Measurements from ENCODE around the gene DUSP8.

The DUSP8 gene

DNA sequence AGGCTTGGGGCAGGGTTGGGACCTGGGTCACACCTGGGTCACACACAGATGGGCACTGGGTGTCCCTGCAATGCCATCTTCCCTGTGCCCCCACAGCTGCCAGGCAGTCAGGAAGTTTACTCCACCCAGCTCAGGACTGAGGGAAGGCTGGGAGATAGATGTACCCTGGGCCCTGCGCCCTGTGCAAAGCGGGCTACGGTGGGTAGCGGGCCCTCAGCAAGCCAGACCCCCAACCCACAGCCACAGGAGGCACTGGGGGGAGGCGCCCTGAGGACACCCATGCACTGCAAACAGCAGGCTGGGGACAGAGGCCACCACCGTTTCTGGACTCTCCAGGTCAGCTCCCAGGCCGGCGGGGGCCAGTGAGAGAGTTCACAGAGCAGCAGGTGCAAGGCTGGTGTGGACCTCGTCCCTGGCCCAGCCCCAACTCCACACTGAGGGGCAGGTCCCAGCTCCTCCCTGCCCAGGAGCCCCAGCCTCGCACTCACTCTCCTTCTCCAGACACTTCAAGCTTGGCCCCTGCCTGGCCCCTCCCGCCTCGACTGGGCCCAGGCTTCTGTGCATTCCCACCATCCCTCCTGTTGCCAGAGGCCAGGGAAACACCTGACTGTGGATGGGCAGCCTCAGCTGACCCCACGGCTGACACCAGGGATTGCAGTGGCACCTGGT, 4.9 kb downstream of the DUSP8 start:
- no peaks in the 10 kb centered on the region; the same call in 1 of the 2 replicates for H3K36me3 ChIP-seq
- no peak for TF ChIP-seq Cebpa-rat (IDR thresholded peaks at IDR 0.05)
- H3K27ac ChIP-seq = no peak overlapping the region
- no peak overlapping the region for H3K9ac ChIP-seq
- H3K4me3 ChIP-seq = no peak overlapping the region
- peaks cover 72% of the 10 kb centered on the region for H3K27me3 ChIP-seq
- peaks cover 46% of the 10 kb centered on the region for H3K4me1 ChIP-seq
- no peak overlapping the region for H3K4me2 ChIP-seq
- H4K20me1 ChIP-seq = peaks cover 92% of the 10 kb centered on the region
- no peaks in the 10 kb centered on the region for H3K9me3 ChIP-seq

DNA sequence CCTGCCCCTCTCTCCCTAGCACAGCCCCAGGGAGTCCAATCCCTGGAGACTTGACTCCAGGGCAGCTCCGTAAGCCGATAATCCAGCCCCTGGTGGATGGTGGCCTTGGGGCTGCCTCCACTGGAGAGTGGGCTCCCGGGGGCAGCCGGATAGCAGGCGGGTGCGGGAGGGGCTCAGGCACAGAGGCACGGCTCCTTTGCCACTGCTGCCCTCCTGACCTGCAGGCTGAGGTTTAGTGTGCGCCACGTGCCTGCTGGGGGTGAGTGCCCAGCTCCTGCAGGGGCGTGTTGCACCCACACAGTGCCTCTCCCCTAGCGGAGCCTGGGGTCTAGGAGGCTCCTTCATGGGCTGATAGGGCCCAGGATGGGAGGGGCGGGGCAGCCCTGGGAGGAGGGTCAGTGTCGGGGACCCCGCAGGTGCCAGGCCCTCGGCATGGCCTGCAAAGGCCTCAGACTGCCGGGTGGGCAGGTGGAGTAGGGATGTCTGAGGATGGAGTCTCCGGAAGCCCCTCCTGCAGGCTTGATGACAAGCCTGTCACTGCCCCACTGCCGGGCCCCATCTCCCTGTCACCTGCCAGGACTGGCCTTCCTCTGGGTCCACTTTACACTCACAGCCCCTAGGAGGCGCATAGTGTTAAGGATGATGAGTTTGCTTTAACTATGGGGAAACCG, 5.6 kb downstream of the DUSP8 start:
- no peak for TF ChIP-seq Cebpa-rat (IDR thresholded peaks at IDR 0.05)
- Histone ChIP-seq H4K20me1 (peaks cover 98% of the 10 kb centered on the region), H3K4me3 (no peak overlapping the region), H3K4me2 (no peak overlapping the region), H3K9ac (no peak overlapping the region), H3K4me1 (peaks cover 46% of the 10 kb centered on the region), H3K27ac (no peak overlapping the region), H3K9me3 (no peaks in the 10 kb centered on the region), H3K36me3 (no peaks in the 10 kb centered on the region; the same call in 1 of the 2 replicates), H3K27me3 (peaks cover 66% of the 10 kb centered on the region)

DNA sequence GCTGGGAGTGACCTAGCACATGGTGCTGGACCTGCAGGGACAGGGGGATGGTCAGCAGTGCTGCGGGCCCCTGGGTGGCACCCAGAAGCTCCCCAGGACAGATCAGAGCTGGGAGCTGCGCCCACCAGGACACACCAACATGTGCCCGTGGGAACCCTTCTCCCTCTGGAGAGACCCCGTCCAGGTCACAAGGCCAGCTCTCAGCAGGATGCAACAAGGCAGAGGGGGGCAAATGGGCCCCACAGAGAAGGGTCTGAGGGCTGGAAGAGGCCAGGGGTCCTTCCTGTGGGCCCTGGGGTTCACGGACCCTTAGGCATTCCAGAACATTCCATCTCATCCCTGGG, 6.2 kb downstream of the DUSP8 start:
- no peak overlapping the region for H3K4me2 ChIP-seq

DNA sequence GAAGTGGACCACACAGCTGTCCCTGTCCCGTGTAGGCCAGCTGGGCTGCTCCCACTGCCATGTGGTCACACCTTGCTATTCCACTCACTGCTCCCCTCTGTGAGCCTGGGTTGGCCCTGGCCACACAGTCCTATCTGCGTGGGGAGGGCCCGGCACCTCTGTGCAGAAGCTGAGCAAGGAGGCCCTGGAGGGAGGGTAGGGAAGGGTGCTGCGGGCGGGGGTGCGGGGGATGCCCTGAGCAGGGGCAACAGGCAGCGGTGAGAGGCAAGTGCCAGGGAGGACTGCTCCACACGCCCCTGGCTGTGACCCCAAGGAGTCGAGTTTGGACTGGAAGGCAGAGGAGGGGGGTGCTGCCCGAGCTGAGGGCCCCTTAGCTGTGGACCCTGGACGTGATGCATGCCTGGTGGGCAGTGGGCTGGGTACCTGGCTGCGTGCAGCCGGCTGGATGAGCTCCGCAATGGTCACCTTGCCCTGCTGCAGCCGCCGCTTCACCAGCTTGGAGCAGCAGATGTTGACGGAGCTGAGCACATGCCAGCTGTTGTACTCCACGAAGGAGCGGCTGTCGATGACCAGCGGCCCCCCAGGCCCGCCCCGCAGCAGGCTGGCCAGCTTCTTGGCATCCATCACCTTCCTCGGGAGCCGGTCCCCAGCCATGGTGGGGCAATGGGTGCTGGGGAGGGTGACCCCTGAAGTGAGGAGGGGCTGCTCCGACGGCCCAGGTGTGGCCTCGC, 6.7 kb downstream of the DUSP8 start:
- Histone ChIP-seq H3K9ac (no peak overlapping the region), H3K4me2 (peak overlapping the region; percentile 36; the same call in 1 of the 2 replicates)

More for the DNA sequence above, 6.2 kb downstream of the DUSP8 start:
- no peak for TF ChIP-seq Cebpa-rat (IDR thresholded peaks at IDR 0.05)
- Histone ChIP-seq H3K4me1 (peaks cover 39% of the 10 kb centered on the region), H3K4me3 (no peak overlapping the region), H3K27ac (no peak overlapping the region), H3K9ac (no peak overlapping the region), H3K36me3 (no peaks in the 10 kb centered on the region; the same call in 1 of the 2 replicates), H3K9me3 (no peaks in the 10 kb centered on the region), H3K27me3 (peaks cover 59% of the 10 kb centered on the region), H4K20me1 (peaks cover 98% of the 10 kb centered on the region)

DNA sequence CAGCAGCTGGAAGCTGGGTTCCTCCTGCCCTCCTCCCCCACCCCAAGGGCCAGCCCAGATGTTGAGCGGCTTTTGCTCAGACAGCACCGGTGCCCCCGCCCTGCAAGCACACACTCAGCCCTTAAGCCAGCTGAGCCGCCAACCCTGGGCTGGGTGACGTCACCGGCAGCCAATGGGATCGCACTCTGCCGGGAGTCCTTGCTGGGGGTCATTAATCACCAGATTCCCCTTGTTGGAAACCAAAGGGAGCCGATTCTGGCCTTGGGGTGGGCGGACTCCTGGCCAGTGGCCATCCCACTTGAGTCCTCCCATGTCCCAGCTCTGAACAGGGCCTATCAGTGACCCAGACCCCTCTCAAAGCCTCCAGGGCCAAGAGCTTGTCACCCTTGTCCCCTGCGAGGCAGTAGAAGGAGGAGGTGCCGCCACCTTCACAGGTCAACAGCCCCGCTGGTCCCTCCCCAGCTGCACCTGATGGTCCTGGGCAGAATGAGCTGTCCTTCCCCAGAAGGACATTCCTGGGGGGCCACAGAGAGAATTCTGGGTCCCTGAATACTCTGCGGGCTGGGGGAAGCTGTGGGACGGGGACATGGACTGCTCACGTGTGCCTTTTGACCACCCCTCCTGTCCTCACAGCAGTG, 7.4 kb downstream of the DUSP8 start:
- TF ChIP-seq Cebpa-rat (IDR thresholded peaks at IDR 0.05) = no peak
- H4K20me1 ChIP-seq = peaks cover 98% of the 10 kb centered on the region
- H3K27me3 ChIP-seq = peaks cover 47% of the 10 kb centered on the region
- H3K9ac ChIP-seq = no peak overlapping the region
- peak overlapping the region; percentile 36; the same call in 1 of the 2 replicates for H3K4me2 ChIP-seq
- peaks cover 31% of the 10 kb centered on the region; the same call in 1 of the 2 replicates for H3K4me1 ChIP-seq
- H3K36me3 ChIP-seq = no peaks in the 10 kb centered on the region; the same call in 1 of the 2 replicates
- no peaks in the 10 kb centered on the region for H3K9me3 ChIP-seq
- H3K4me3 ChIP-seq = no peak overlapping the region
- H3K27ac ChIP-seq = no peak overlapping the region

More for the DNA sequence above, 6.7 kb downstream of the DUSP8 start:
- H3K36me3 ChIP-seq = no peaks in the 10 kb centered on the region; the same call in 1 of the 2 replicates
- H4K20me1 ChIP-seq = peaks cover 98% of the 10 kb centered on the region
- H3K4me1 ChIP-seq = peaks cover 34% of the 10 kb centered on the region; the same call in 1 of the 2 replicates
- TF ChIP-seq Cebpa-rat (IDR thresholded peaks at IDR 0.05) = no peak
- H3K27me3 ChIP-seq = peaks cover 54% of the 10 kb centered on the region
- no peaks in the 10 kb centered on the region for H3K9me3 ChIP-seq
- no peak overlapping the region for H3K4me3 ChIP-seq
- no peak overlapping the region for H3K27ac ChIP-seq

DNA sequence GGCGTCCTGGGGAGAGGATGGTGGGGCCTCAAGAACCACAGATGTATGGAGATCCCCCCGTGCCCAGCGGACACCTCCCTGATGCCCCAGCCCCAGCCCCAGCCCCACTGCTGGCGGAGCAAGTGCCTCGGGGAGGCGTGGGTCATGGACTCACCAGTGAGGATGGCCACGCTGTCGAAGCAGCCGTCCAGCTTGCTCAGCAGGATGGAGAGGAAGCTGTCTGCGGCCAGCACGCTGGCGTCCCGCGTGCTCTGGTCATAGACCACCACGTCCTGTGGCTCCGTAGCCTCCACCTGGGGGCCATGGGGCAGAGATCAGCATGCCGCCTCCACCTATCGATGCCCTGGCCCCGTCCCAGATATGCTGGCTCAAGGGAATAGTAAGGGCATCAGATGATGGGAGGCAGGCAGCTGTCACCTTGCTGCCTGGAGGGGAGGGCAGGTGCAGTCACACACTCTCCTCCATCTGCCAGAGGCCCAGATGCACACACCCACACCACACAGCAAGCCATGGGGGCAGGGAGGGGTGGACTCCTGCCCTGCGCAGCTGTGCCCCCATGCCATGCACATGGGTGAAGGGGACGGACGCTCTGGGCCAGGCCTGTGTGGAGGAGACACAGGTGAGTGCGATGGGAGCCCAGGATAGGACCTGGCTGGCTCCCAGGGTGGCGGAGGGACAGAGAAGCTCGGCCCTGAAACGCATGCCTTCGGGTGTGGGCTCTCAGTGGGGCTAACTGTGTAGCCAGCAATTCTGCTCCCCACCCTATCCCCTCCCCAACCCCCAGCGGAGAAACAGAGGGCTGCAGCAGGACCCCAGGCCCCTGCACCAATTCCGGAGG, 8.2 kb downstream of the DUSP8 start:
- TF ChIP-seq Cebpa-rat (IDR thresholded peaks at IDR 0.05) = no peak
- Histone ChIP-seq H3K4me2 (peak overlapping the region; percentile 36; the same call in 1 of the 2 replicates), H3K9ac (no peak overlapping the region), H3K4me3 (no peak overlapping the region), H4K20me1 (peaks cover 98% of the 10 kb centered on the region), H3K27me3 (peaks cover 45% of the 10 kb centered on the region), H3K27ac (no peak overlapping the region), H3K4me1 (peaks cover 24% of the 10 kb centered on the region; the same call in 1 of the 2 replicates), H3K9me3 (no peaks in the 10 kb centered on the region), H3K36me3 (no peaks in the 10 kb centered on the region; the same call in 1 of the 2 replicates)

DNA sequence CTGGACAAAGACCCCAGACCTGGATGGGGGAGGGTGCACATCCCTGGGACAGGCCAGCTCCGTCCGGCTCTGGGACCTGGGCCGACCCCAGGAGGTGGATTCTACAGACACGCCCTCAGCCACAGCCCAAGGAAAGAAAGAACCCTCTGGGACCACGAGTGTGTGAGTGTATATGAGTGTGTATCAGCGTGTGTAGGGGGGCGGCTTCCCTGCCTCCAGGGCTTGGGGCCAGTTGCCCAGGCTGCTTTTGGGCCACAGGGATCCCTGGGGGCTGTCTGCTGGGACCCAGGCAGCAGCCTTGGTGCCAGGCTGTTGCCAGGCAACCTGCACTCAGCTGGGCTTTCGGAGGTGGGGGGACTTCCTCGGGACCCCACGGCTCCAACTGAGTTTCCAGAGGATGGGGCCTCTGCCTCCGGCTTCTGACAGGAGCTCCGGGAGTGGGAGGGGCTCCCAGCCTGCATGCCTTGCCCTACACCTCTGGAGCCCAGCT, 8.9 kb downstream of the DUSP8 start:
- no peak overlapping the region for H3K4me3 ChIP-seq
- peaks cover 18% of the 10 kb centered on the region; the same call in 1 of the 2 replicates for H3K4me1 ChIP-seq
- peaks cover 97% of the 10 kb centered on the region for H4K20me1 ChIP-seq
- H3K27ac ChIP-seq = no peak overlapping the region
- no peak for TF ChIP-seq Cebpa-rat (IDR thresholded peaks at IDR 0.05)
- H3K4me2 ChIP-seq = no peak overlapping the region; the same call in 1 of the 2 replicates
- no peak overlapping the region for H3K9ac ChIP-seq
- no peaks in the 10 kb centered on the region for H3K9me3 ChIP-seq
- peaks cover 44% of the 10 kb centered on the region for H3K27me3 ChIP-seq
- H3K36me3 ChIP-seq = no peaks in the 10 kb centered on the region; the same call in 1 of the 2 replicates

DNA sequence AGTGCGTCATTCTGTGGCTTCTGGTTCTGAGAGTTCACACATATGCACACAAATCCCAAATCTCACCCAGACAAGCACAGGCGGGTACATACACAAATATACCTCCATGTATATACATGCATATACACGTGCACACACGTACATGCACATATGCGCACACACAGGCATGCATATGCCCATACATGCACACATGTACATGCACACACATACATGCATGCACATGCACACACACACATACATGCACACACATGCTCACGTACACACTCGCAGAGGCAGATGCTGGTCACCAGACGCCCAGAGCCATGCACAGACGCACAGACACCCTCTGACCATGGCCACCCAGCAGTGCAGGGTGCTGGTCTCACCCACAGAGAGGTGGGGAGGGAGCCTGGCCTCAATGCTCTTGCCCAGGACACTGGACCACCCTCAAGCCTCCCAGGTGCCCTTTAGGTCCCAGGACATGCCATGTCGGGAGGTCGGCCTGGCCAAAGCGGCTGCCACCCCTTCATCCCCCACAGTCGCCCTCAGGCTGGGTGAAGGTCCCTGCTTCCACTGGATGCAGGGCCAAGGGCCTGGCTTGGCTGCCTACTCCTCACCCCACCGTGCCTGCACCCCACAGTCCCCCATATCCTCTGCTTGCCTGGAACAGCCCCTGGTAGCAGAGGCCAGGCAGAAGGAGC, 9.5 kb downstream of the DUSP8 start:
- Histone ChIP-seq H3K36me3 (no peaks in the 10 kb centered on the region; the same call in 1 of the 2 replicates), H3K4me1 (peaks cover 18% of the 10 kb centered on the region; the same call in 1 of the 2 replicates), H3K4me3 (no peak overlapping the region), H3K4me2 (no peak overlapping the region), H3K27ac (no peak overlapping the region), H3K27me3 (peaks cover 46% of the 10 kb centered on the region), H4K20me1 (peaks cover 92% of the 10 kb centered on the region), H3K9me3 (no peaks in the 10 kb centered on the region), H3K9ac (no peak overlapping the region)
- no peak for TF ChIP-seq Cebpa-rat (IDR thresholded peaks at IDR 0.05)
